GM23338 (cell line): ENCODE data around the gene LMF1. TPM values are rescaled to one million over a fixed set of nuclear protein-coding genes. Genes with fewer than 3 reads are reported as not detected.

Experiments used
- ATAC-seq: fragments of 200-7000 bp; cut with Tn5 transposase; 3 replicates; pipeline ENCODE4 v1.9.1; 2020
- DNase-seq: peaks from one replicate; pipeline ENCODE4 v3.0.0-alpha.2; 2015; ENCODE audit warnings: low spot score
- H2AFZ ChIP-seq: fragments of 200-600 bp; sonication (generic); 2 replicates; pipeline ENCODE4 v1.8.0; 2016; ENCODE audit warnings: antibody characterized with exemption, mild to moderate bottlenecking, moderate library complexity
- H3F3A ChIP-seq: fragments of 200-600 bp; sonication (generic); replicated peaks from 2 replicates; pipeline ENCODE4 v1.8.0; 2017; ENCODE audit warnings: antibody characterized with exemption, mixed run types, low read depth
- H3K27ac ChIP-seq: fragments of 200-600 bp; sonication (generic); 2 replicates; pipeline ENCODE4 v1.6.1; 2016; ENCODE audit warnings: low read depth
- H3K27me3 ChIP-seq: fragments of 200-600 bp; sonication (generic); 2 replicates; pipeline ENCODE4 v1.8.0; 2016; ENCODE audit warnings: mild to moderate bottlenecking, mixed run types, moderate library complexity; ENCODE audit not compliant: insufficient read depth
- H3K36me3 ChIP-seq: fragments of 200-600 bp; sonication (generic); 2 replicates; pipeline ENCODE4 v1.8.0; 2016; ENCODE audit warnings: mild to moderate bottlenecking; ENCODE audit not compliant: insufficient read depth
- H3K4me1 ChIP-seq: fragments of 200-600 bp; sonication (generic); 2 replicates; pipeline ENCODE4 v1.8.0; 2016; ENCODE audit warnings: mild to moderate bottlenecking, moderate library complexity; ENCODE audit not compliant: insufficient read depth
- H3K4me2 ChIP-seq: fragments of 200-600 bp; sonication (generic); 2 replicates; pipeline ENCODE4 v1.7.1; 2017; ENCODE audit warnings: mixed run types
- H3K4me3 ChIP-seq: fragments of 200-600 bp; sonication (generic); 2 replicates; pipeline ENCODE4 v1.6.1; 2016; ENCODE audit warnings: mixed run types
- H3K79me2 ChIP-seq: fragments of 200-600 bp; sonication (generic); replicated peaks from 2 replicates; pipeline ENCODE4 v1.8.0; 2017; ENCODE audit warnings: mild to moderate bottlenecking; ENCODE audit not compliant: insufficient read depth
- H3K9me2 ChIP-seq: fragments of 200-600 bp; sonication (generic); 2 replicates; pipeline ENCODE4 v1.8.0; 2017; ENCODE audit not compliant: insufficient read depth
- H4K20me1 ChIP-seq: fragments of 200-600 bp; sonication (generic); replicated peaks from 2 replicates; pipeline ENCODE4 v1.8.0; 2017; ENCODE audit warnings: mild to moderate bottlenecking; ENCODE audit not compliant: insufficient read depth
- H3K27ac Mint-ChIP-seq: 2 replicates; pipeline ENCODE4 v1.8.0; 2020; ENCODE audit warnings: inconsistent platforms, mild to moderate bottlenecking, moderate library complexity, mixed read lengths
- H3K27me3 Mint-ChIP-seq: 3 replicates; pipeline ENCODE4 v1.8.0; 2022; ENCODE audit warnings: low read depth, mild to moderate bottlenecking, moderate library complexity, mixed read lengths, inconsistent platforms; ENCODE audit not compliant: insufficient read depth, poor library complexity
- H3K36me3 Mint-ChIP-seq: 3 replicates; pipeline ENCODE4 v1.8.0; 2021; ENCODE audit warnings: low read depth, mild to moderate bottlenecking, inconsistent platforms, moderate library complexity, mixed read lengths
- H3K4me1 Mint-ChIP-seq: 3 replicates; pipeline ENCODE4 v1.8.0; 2020; ENCODE audit warnings: mild to moderate bottlenecking, inconsistent platforms, mixed read lengths
- H3K4me3 Mint-ChIP-seq: 3 replicates; pipeline ENCODE4 v1.8.0; 2021; ENCODE audit warnings: moderate library complexity, mild to moderate bottlenecking, inconsistent platforms, mixed read lengths
- H3K9me3 Mint-ChIP-seq: 3 replicates; pipeline ENCODE4 v1.8.0; 2020; ENCODE audit warnings: moderate library complexity, mild to moderate bottlenecking, inconsistent platforms, mixed read lengths
- EZH2 ChIP-seq: fragments of 200-600 bp; sonication (generic); IDR thresholded peaks from one replicate; pipeline ENCODE4 v1.8.0; 2017; ENCODE audit warnings: antibody characterized with exemption, mild to moderate bottlenecking, low read depth; ENCODE audit not compliant: unreplicated experiment
- EZH2phosphoT487 ChIP-seq: fragments of 200-600 bp; sonication (generic); IDR thresholded peaks from one replicate; pipeline ENCODE4 v1.8.1; 2018; ENCODE audit warnings: antibody characterized with exemption; ENCODE audit not compliant: unreplicated experiment
- JUNB ChIP-seq: IDR thresholded peaks from one replicate; pipeline ENCODE4 v1.6.1; 2016; ENCODE audit warnings: antibody characterized with exemption; ENCODE audit not compliant: unreplicated experiment
- NANOG ChIP-seq: IDR thresholded peaks from 2 replicates; pipeline ENCODE4 v1.6.1; 2016; ENCODE audit warnings: antibody characterized with exemption, borderline replicate concordance
- POLR2AphosphoS5 ChIP-seq: IDR thresholded peaks from 2 replicates; pipeline ENCODE4 v1.6.1; 2016; ENCODE audit warnings: antibody characterized with exemption, low read depth
- STAT1 ChIP-seq: IDR thresholded peaks from one replicate; pipeline ENCODE4 v1.6.1; 2016; ENCODE audit warnings: antibody characterized with exemption; ENCODE audit not compliant: unreplicated experiment
- ZNF114 ChIP-seq: fragments of 250-450 bp; sonication (Bioruptor Pico); IDR thresholded peaks from 2 replicates; pipeline ENCODE4 v1.5.0; 2020; ENCODE audit warnings: mild to moderate bottlenecking, moderate library complexity
- ZNF331 ChIP-seq: fragments of 250-450 bp; sonication (Bioruptor Pico); IDR thresholded peaks from 2 replicates; pipeline ENCODE4 v1.5.0; 2020; ENCODE audit warnings: low read depth, mild to moderate bottlenecking, moderate library complexity
- polyA plus RNA-seq: library from polyadenylated mRNA; unstranded; fragments of >200 nt; fragmentation: Nextera tagmentation; extraction: Ambion mirVana; gene quantifications from 2 replicates; pipeline ENCODE4 v1.2.1, GENCODE V29; 2016
- total RNA-seq: library from RNA; depleted of rRNA; stranded (reverse); fragments of >200 nt; shearing (Covaris generic); gene quantifications from 2 replicates; pipeline ENCODE4 v1.2.3, GENCODE V29; 2014
- TF ChIP-seq, protein P1 (sequence below): IDR thresholded peaks from 2 replicates; pipeline ENCODE4 v1.6.1; 2016; ENCODE audit warnings: antibody characterized with exemption
- TF ChIP-seq, protein P2 (sequence below), 2 experiments: fragments of 200-600 bp in 1 of 2; sonication (generic) in 1 of 2; conservative IDR thresholded peaks; 2 replicates each; pipeline versions ENCODE4 v1.5.1 to v1.6.1; 2016 to 2017; ENCODE audit warnings: antibody characterized with exemption in 2 of 2, low read depth in 2 of 2, mild to moderate bottlenecking in 2 of 2, moderate library complexity in 1 of 2
- TF ChIP-seq, protein P3 (sequence below): IDR thresholded peaks from one replicate; pipeline ENCODE4 v1.6.1; 2018; ENCODE audit warnings: antibody characterized with exemption; ENCODE audit not compliant: unreplicated experiment

The LMF1 gene
- total and polyA plus RNA-seq, 2 experiments from 2014 or later = 4.2 to 10.1 TPM

DNA sequence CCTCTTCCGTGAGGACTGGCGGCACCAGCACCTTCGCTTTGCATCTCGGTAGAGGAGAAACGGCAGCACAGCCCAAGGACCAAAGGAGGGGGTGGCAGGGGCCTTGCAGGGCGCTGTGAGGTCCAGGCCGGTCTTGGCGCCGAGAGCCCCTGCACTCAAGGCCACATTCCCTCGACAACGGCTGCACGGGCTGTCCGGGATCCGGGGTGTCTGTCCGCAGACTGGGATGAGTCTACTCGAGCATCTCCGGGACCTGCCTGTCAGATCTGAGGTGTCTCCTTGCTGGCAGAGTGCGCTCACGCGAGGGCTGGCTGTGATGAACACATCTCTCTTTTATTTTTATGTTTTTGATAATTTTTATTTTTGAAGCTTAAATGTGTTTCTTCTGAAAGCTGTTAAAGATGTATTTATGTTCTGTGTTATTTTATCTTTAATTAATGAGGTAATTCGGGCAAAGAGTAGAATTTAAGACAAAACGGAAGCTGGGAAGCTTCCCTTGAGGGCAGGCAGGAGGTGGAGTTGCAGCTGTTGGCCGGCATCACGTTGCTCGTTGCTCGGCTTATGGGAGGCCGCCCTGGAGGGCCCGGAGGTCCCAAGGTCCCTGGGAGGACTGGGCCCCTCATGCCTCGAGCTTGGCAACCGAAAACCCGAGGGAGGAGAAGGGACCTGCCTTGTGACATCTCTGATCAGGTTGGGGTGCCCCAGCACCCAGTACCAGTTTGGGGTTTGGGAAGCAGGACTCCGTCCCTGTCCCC is 15.0 kb upstream of the LMF1 start:
- no peaks in the 10 kb centered on the region for H3K4me1 ChIP-seq
- no peaks in the 10 kb centered on the region for H3K9me2 ChIP-seq
- H3K4me2 ChIP-seq = no peak overlapping the region
- Mint-ChIP-seq H3K4me1 (peaks cover 4% of the 10 kb centered on the region; the same call in 2 of the 3 replicates), H3K9me3 (no peaks in the 10 kb centered on the region), H3K36me3 (peaks cover 3% of the 10 kb centered on the region; the same call in 1 of the 3 replicates), H3K27me3 (peaks cover 13% of the 10 kb centered on the region), H3K4me3 (no peak overlapping the region; the same call in 2 of the 3 replicates), H3K27ac (no peak overlapping the region)
- no peaks in the 10 kb centered on the region; the same call in 1 of the 2 replicates for H4K20me1 ChIP-seq
- TF ChIP-seq STAT1 (no peak), POLR2AphosphoS5 (no peak), ZNF331 (no peak)
- TF ChIP-seq, protein P1, sequence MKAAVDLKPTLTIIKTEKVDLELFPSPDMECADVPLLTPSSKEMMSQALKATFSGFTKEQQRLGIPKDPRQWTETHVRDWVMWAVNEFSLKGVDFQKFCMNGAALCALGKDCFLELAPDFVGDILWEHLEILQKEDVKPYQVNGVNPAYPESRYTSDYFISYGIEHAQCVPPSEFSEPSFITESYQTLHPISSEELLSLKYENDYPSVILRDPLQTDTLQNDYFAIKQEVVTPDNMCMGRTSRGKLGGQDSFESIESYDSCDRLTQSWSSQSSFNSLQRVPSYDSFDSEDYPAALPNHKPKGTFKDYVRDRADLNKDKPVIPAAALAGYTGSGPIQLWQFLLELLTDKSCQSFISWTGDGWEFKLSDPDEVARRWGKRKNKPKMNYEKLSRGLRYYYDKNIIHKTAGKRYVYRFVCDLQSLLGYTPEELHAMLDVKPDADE = no peak
- peaks cover 13% of the 10 kb centered on the region for H3K27me3 ChIP-seq
- no peak overlapping the region for H3K4me3 ChIP-seq
- no peaks in the 10 kb centered on the region for H3K79me2 ChIP-seq
- H3F3A ChIP-seq = no peaks in the 10 kb centered on the region
- no peak overlapping the region for H2AFZ ChIP-seq
- DNase-seq (no peak), ATAC-seq (no peak)
- H3K27ac ChIP-seq = no peak overlapping the region
- H3K36me3 ChIP-seq = no peaks in the 10 kb centered on the region

DNA sequence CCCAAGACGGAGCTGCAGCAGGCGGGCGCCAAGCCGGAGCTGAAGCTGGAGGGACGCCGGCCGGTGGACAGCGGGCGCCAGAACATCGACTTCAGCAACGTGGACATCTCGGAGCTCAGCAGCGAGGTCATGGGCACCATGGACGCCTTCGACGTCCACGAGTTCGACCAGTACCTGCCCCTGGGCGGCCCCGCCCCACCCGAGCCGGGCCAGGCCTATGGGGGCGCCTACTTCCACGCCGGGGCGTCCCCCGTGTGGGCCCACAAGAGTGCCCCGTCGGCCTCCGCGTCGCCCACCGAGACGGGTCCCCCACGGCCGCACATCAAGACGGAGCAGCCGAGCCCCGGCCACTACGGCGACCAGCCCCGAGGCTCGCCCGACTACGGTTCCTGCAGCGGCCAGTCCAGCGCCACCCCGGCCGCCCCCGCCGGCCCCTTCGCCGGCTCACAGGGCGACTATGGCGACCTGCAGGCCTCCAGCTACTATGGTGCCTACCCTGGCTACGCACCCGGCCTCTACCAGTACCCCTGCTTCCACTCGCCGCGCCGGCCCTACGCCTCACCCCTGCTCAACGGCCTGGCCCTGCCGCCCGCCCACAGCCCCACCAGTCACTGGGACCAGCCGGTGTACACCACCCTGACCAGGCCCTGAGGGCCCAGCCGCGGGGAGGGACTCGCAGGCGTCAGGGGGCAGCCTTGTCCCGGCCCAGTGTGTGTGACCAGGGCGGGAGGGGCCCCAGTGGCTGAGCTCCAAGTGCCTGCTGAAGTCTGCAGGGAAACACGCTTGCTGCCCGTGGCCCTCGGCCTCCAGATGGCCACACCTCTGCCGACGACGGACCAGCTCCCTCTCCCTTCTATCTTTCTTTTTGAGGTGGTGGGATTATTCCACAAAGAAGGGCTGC is 14.2 kb upstream of the LMF1 start:
- no peak overlapping the region for H3K27ac Mint-ChIP-seq
- H3K9me3 Mint-ChIP-seq = no peaks in the 10 kb centered on the region
- Histone ChIP-seq H3K4me2 (no peak overlapping the region), H3K4me1 (no peaks in the 10 kb centered on the region), H2AFZ (no peak overlapping the region), H3K27ac (no peak overlapping the region), H3F3A (no peaks in the 10 kb centered on the region), H3K27me3 (peaks cover 17% of the 10 kb centered on the region), H3K4me3 (no peak overlapping the region), H3K36me3 (no peaks in the 10 kb centered on the region), H3K79me2 (no peaks in the 10 kb centered on the region), H3K9me2 (no peaks in the 10 kb centered on the region), H4K20me1 (no peaks in the 10 kb centered on the region; the same call in 1 of the 2 replicates)
- H3K36me3 Mint-ChIP-seq = peaks cover 3% of the 10 kb centered on the region; the same call in 1 of the 3 replicates
- H3K4me1 Mint-ChIP-seq = peaks cover 4% of the 10 kb centered on the region; the same call in 2 of the 3 replicates
- H3K4me3 Mint-ChIP-seq = no peak overlapping the region
- H3K27me3 Mint-ChIP-seq = peaks cover 15% of the 10 kb centered on the region
- no peak for DNase-seq
- no peak for ATAC-seq
- TF ChIP-seq, protein P2, sequence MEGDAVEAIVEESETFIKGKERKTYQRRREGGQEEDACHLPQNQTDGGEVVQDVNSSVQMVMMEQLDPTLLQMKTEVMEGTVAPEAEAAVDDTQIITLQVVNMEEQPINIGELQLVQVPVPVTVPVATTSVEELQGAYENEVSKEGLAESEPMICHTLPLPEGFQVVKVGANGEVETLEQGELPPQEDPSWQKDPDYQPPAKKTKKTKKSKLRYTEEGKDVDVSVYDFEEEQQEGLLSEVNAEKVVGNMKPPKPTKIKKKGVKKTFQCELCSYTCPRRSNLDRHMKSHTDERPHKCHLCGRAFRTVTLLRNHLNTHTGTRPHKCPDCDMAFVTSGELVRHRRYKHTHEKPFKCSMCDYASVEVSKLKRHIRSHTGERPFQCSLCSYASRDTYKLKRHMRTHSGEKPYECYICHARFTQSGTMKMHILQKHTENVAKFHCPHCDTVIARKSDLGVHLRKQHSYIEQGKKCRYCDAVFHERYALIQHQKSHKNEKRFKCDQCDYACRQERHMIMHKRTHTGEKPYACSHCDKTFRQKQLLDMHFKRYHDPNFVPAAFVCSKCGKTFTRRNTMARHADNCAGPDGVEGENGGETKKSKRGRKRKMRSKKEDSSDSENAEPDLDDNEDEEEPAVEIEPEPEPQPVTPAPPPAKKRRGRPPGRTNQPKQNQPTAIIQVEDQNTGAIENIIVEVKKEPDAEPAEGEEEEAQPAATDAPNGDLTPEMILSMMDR (conservative IDR thresholded peaks at IDR 0.05; ENCODE audit: low read depth in 2 of 2) = no peak
- TF ChIP-seq, protein P3, sequence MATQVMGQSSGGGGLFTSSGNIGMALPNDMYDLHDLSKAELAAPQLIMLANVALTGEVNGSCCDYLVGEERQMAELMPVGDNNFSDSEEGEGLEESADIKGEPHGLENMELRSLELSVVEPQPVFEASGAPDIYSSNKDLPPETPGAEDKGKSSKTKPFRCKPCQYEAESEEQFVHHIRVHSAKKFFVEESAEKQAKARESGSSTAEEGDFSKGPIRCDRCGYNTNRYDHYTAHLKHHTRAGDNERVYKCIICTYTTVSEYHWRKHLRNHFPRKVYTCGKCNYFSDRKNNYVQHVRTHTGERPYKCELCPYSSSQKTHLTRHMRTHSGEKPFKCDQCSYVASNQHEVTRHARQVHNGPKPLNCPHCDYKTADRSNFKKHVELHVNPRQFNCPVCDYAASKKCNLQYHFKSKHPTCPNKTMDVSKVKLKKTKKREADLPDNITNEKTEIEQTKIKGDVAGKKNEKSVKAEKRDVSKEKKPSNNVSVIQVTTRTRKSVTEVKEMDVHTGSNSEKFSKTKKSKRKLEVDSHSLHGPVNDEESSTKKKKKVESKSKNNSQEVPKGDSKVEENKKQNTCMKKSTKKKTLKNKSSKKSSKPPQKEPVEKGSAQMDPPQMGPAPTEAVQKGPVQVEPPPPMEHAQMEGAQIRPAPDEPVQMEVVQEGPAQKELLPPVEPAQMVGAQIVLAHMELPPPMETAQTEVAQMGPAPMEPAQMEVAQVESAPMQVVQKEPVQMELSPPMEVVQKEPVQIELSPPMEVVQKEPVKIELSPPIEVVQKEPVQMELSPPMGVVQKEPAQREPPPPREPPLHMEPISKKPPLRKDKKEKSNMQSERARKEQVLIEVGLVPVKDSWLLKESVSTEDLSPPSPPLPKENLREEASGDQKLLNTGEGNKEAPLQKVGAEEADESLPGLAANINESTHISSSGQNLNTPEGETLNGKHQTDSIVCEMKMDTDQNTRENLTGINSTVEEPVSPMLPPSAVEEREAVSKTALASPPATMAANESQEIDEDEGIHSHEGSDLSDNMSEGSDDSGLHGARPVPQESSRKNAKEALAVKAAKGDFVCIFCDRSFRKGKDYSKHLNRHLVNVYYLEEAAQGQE = no peak
- TF ChIP-seq STAT1 (no peak), JUNB (no peak), POLR2AphosphoS5 (no peak), ZNF331 (no peak), EZH2 (no peak), NANOG (no peak), EZH2phosphoT487 (no peak), ZNF114 (CRISPR knock-in tag) (no peak)
- TF ChIP-seq, protein P1 = no peak
